ENCODE measurements around the gene BRD4.

BRD4 gene

DNA sequence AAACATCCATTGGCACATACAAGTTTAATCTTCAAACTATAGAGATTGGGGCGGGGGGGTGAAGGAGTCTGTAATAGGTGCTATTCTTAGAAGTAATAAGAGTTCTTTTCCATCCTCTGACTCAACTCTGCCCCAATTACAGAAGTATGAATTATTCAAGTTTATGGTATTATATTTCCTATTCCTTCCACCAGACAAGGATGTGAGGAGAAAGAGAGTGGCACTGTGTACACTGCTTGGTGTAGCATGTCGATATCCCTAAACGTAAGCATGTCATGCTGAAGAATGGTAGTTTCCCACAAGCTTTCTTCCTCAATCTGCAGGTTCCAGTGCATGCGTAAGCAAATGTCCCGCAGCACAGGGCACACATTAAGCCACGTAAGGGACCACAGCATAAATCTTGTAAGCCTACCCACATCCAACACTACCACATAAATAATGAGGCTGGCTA lies 14.1 kb downstream of the BRD4 start:
- H3K9me3 ChIP-seq (ENCODE audit: control insufficient read depth, insufficient read depth, low read depth, low read length): no peaks in the 10 kb centered on the region
- POLR2A ChIA-PET: interaction anchor here (0.9 to 1.7 kb wide), 3 partner anchors 12 to 61 kb away, joined by 3 to 7 read pairs (median 3); partner anchors contain the start of genes AKAP8 and BRD4
- 0 out of 2 replicates have a peak, but pooled peaks have one; percentile 1 for TF ChIP-seq ZXDB (tag by site-specific recombination; IDR thresholded peaks at IDR 0.05)
- TF ChIP-seq, protein P1, sequence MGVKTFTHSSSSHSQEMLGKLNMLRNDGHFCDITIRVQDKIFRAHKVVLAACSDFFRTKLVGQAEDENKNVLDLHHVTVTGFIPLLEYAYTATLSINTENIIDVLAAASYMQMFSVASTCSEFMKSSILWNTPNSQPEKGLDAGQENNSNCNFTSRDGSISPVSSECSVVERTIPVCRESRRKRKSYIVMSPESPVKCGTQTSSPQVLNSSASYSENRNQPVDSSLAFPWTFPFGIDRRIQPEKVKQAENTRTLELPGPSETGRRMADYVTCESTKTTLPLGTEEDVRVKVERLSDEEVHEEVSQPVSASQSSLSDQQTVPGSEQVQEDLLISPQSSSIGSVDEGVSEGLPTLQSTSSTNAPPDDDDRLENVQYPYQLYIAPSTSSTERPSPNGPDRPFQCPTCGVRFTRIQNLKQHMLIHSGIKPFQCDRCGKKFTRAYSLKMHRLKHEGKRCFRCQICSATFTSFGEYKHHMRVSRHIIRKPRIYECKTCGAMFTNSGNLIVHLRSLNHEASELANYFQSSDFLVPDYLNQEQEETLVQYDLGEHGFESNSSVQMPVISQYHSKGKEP (tag by site-specific recombination; IDR thresholded peaks at IDR 0.05): 0 out of 2 replicates have a peak, but pooled peaks have one; percentile 5
- TF ChIP-seq ZNF600 (tag by site-specific recombination; IDR thresholded peaks at IDR 0.05): peak; percentile 95
- peak; percentile 50 for TF ChIP-seq ZBTB48 (tag by site-specific recombination; IDR thresholded peaks at IDR 0.05)
- TF ChIP-seq, protein P2, sequence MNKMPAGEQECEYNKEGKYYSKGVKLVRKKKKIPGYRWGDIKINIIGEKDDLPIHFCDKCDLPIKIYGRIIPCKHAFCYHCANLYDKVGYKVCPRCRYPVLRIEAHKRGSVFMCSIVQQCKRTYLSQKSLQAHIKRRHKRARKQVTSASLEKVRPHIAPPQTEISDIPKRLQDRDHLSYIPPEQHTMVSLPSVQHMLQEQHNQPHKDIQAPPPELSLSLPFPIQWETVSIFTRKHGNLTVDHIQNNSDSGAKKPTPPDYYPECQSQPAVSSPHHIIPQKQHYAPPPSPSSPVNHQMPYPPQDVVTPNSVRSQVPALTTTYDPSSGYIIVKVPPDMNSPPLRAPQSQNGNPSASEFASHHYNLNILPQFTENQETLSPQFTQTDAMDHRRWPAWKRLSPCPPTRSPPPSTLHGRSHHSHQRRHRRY (tag by site-specific recombination; IDR thresholded peaks at IDR 0.05): no peak
- no peak for TF ChIP-seq ZNF514 (tag by site-specific recombination; IDR thresholded peaks at IDR 0.05)
- TF ChIP-seq ZNF138 (tag by site-specific recombination; IDR thresholded peaks at IDR 0.05; ENCODE audit: borderline replicate concordance): no peak
- peaks cover 51% of the 10 kb centered on the region for H3K4me1 ChIP-seq (ENCODE audit: control insufficient read depth, insufficient read depth, low read length)
- H3K36me3 ChIP-seq (ENCODE audit: control insufficient read depth in 2 of 2, insufficient read depth in 1 of 2, low read length in 2 of 2): peaks cover 0 to 6% of the 10 kb centered on the region in 2 experiments; a peak in 2 of 3 replicates
- no peak overlapping the region; the same call in 1 of the 2 replicates for H3K27ac ChIP-seq (ENCODE audit: extremely low read depth, low read depth, low read length)
- CTCF ChIA-PET: no interaction called here
- no peak overlapping the region for H3K4me3 ChIP-seq (ENCODE audit: low read depth, low read length)

DNA sequence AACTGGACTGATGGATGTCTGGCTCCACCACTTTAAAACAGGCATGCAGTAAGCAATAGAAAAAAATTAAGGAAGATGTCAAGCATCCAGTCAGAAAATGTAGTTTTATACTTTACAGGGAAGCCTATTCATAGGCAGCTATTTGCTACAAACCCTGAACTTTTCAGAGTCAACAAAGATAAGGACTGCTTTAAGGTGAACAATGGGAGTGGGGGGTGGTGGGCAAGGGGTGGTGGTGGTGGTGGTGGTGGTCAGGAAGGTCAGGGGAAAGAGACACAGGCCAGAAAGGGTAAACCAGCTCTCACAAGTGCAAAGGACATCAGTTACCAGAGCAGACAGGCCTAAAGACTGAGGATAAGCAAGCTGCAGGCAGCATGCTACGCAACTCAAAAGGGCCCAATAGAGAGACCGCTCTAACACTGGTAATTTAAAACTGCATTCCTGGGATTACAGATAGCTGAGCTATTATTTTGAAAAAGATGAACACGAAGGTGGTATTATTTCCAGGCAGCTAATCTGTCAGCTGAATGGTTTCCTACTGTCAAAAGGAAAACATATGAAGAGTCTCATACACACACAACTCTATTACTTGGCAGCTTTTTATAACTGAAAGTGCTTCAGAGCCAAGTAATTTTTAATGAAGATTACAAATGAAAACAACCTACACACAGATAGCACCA lies 14.8 kb downstream of the BRD4 start:
- H3K4me1 ChIP-seq (ENCODE audit: control insufficient read depth, insufficient read depth, low read length): peaks cover 51% of the 10 kb centered on the region
- no peaks in the 10 kb centered on the region for H3K9me3 ChIP-seq (ENCODE audit: control insufficient read depth, insufficient read depth, low read depth, low read length)
- peaks cover 0 to 6% of the 10 kb centered on the region in 2 experiments; a peak in 2 of 3 replicates for H3K36me3 ChIP-seq (ENCODE audit: control insufficient read depth in 2 of 2, insufficient read depth in 1 of 2, low read length in 2 of 2)
- ChIA-PET POLR2A (interaction anchor here (0.6 to 1.7 kb wide), 7 partner anchors 8 to 62 kb away, joined by 3 to 7 read pairs (median 3); partner anchors contain the start of genes AKAP8 and BRD4), CTCF (interaction anchor here (0.5 kb wide), 1 partner anchor 957 kb away, joined by 6 read pairs; no protein-coding TSS in a partner anchor)
- H3K27ac ChIP-seq (ENCODE audit: extremely low read depth, low read depth, low read length): no peak overlapping the region; the same call in 1 of the 2 replicates
- H3K4me3 ChIP-seq (ENCODE audit: low read depth, low read length): no peak overlapping the region
- TF ChIP-seq, protein P3, sequence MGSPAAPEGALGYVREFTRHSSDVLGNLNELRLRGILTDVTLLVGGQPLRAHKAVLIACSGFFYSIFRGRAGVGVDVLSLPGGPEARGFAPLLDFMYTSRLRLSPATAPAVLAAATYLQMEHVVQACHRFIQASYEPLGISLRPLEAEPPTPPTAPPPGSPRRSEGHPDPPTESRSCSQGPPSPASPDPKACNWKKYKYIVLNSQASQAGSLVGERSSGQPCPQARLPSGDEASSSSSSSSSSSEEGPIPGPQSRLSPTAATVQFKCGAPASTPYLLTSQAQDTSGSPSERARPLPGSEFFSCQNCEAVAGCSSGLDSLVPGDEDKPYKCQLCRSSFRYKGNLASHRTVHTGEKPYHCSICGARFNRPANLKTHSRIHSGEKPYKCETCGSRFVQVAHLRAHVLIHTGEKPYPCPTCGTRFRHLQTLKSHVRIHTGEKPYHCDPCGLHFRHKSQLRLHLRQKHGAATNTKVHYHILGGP (tag by site-specific recombination; IDR thresholded peaks at IDR 0.05): no peak
- TF ChIP-seq ZNF184 (tag by site-specific recombination; IDR thresholded peaks at IDR 0.05) (no peak), SALL2 (tag by site-specific recombination; IDR thresholded peaks at IDR 0.05; ENCODE audit: borderline replicate concordance) (no peak), ZBTB17 (tag by site-specific recombination; IDR thresholded peaks at IDR 0.05) (0 out of 2 replicates have a peak, but pooled peaks have one; percentile 9), PRDM1 (tag by site-specific recombination; IDR thresholded peaks at IDR 0.05) (0 out of 2 replicates have a peak, but pooled peaks have one; percentile 9), ZNF664 (tag by site-specific recombination; IDR thresholded peaks at IDR 0.05) (0 out of 2 replicates have a peak, but pooled peaks have one; percentile 29), ZNF629 (tag by site-specific recombination; IDR thresholded peaks at IDR 0.05) (peak; percentile 34; the same call in 1 of the 2 replicates), ZFHX2 (tag by site-specific recombination; conservative IDR thresholded peaks at IDR 0.05) (no peak), ZNF623 (tag by site-specific recombination; IDR thresholded peaks at IDR 0.05) (no peak), ZNF202 (tag by site-specific recombination; IDR thresholded peaks at IDR 0.05; ENCODE audit: borderline replicate concordance) (no peak), IKZF3 (tag by site-specific recombination; IDR thresholded peaks at IDR 0.05) (0 out of 2 replicates have a peak, but pooled peaks have one; percentile 38), SCRT1 (tag by site-specific recombination; IDR thresholded peaks at IDR 0.05; ENCODE audit: borderline replicate concordance) (no peak), SETDB1 (IDR thresholded peaks at IDR 0.05; ENCODE audit: insufficient read length, low read length) (no peak), MYNN (tag by site-specific recombination; IDR thresholded peaks at IDR 0.05; ENCODE audit: borderline replicate concordance) (peak; percentile 78)
- TF ChIP-seq, protein P4, sequence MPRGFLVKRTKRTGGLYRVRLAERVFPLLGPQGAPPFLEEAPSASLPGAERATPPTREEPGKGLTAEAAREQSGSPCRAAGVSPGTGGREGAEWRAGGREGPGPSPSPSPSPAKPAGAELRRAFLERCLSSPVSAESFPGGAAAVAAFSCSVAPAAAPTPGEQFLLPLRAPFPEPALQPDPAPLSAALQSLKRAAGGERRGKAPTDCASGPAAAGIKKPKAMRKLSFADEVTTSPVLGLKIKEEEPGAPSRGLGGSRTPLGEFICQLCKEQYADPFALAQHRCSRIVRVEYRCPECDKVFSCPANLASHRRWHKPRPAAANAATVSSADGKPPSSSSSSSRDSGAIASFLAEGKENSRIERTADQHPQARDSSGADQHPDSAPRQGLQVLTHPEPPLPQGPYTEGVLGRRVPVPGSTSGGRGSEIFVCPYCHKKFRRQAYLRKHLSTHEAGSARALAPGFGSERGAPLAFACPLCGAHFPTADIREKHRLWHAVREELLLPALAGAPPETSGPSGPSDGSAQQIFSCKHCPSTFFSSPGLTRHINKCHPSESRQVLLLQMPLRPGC (tag by site-specific recombination; IDR thresholded peaks at IDR 0.05): no peak
- TF ChIP-seq, protein P2 (tag by site-specific recombination; IDR thresholded peaks at IDR 0.05): no peak

Data from HEK293 (cell line).